Activated CD4-positive, alpha-beta memory T cell treated with anti-CD3 and anti-CD28 coated beads for 36 hours (primary cell): Measurements from ENCODE around the gene CYTH1. TPM values are rescaled to one million over a fixed set of nuclear protein-coding genes. Genes with fewer than 3 reads are reported as not detected.

Source experiments
- CTCF ChIA-PET: fragments of 350-600 bp; sonication (Branson Sonifier 250); formaldehyde crosslinking; loops from one replicate; lab custom pipeline; 2021; ENCODE audit warnings: antibody characterized with exemption, inconsistent platforms; lab: Charles Lee
- POLR2A ChIA-PET: fragments of 350-600 bp; sonication (Branson Sonifier 250); formaldehyde crosslinking; loops from one replicate; lab custom pipeline; 2021; ENCODE audit warnings: antibody characterized with exemption; lab: Charles Lee
- DNase-seq: peaks from one replicate; pipeline ENCODE4 v3.0.0-alpha.2; 2020
- H3K27ac Mint-ChIP-seq: one replicate; pipeline ENCODE4 v1.8.0; 2021; ENCODE audit warnings: mixed read lengths
- H3K27me3 Mint-ChIP-seq: one replicate; pipeline ENCODE4 v1.8.0; 2021; ENCODE audit warnings: mixed read lengths
- H3K36me3 Mint-ChIP-seq: one replicate; pipeline ENCODE4 v1.8.0; 2021; ENCODE audit warnings: mixed read lengths
- H3K4me1 Mint-ChIP-seq: one replicate; pipeline ENCODE4 v1.8.0; 2021; ENCODE audit warnings: low read depth, mixed read lengths
- H3K4me3 Mint-ChIP-seq: one replicate; pipeline ENCODE4 v1.8.0; 2021; ENCODE audit warnings: mild to moderate bottlenecking, mixed read lengths
- H3K9me3 Mint-ChIP-seq: one replicate; pipeline ENCODE4 v1.8.0; 2021; ENCODE audit warnings: mixed read lengths
- intact Hi-C: fragments of 100-400 bp; cut with micrococcal nuclease; formaldehyde crosslinking; loops from one replicate; pipeline ENCODE4 v1.15.1; 2023
- total RNA-seq, 2 experiments: library from RNA; stranded (reverse); gene quantifications; one replicate each; pipeline ENCODE4 v1.2.3, GENCODE V29; 2021

Gene CYTH1
- total RNA-seq, 2 experiments from 2014 or later: 184 to 204 TPM

- Mint-ChIP-seq H3K27me3 (no peaks in the 10 kb centered on the region), H3K9me3 (no peaks in the 10 kb centered on the region), H3K4me1 (peaks cover 89% of the 10 kb centered on the region), H3K27ac (peak overlapping the region; percentile 85), H3K4me3 (no peak overlapping the region), H3K36me3 (peaks cover 1% of the 10 kb centered on the region)
- ChIA-PET CTCF (interaction anchor here (1.7 kb wide), 1 partner anchor 30 kb away, joined by 4 read pairs; no protein-coding TSS in a partner anchor), POLR2A (interaction anchor here (0.6 kb wide), 1 partner anchor 67 kb away, joined by 3 read pairs; no protein-coding TSS in a partner anchor)
- no peak for DNase-seq
- intact Hi-C loops: loop anchor here (10.0 kb wide), 1 partner anchor 270 kb away; no protein-coding TSS in a partner anchor
These were observed 67.5 kb downstream of the CYTH1 start for GRCh38 chr17:78714534-78714933.

GRCh38 chr17:78712043-78712442 lies 70.0 kb downstream of the CYTH1 start:
- peaks cover 85% of the 10 kb centered on the region for H3K4me1 Mint-ChIP-seq
- peaks cover 17% of the 10 kb centered on the region for H3K36me3 Mint-ChIP-seq
- no peak overlapping the region for H3K4me3 Mint-ChIP-seq
- no peaks in the 10 kb centered on the region for H3K27me3 Mint-ChIP-seq
- POLR2A ChIA-PET: no interaction called here
- H3K9me3 Mint-ChIP-seq: no peaks in the 10 kb centered on the region
- no peak for DNase-seq
- intact Hi-C loops: loop anchor here (10.0 kb wide), 1 partner anchor 273 kb away; no protein-coding TSS in a partner anchor
- H3K27ac Mint-ChIP-seq: peak overlapping the region; percentile 2
- CTCF ChIA-PET: interaction anchor here (0.7 to 5.1 kb wide), 2 partner anchors 27 to 35 kb away, joined by 3 to 28 read pairs; no protein-coding TSS in a partner anchor

GRCh38 chr17:78710607-78711006 lies 71.5 kb downstream of the CYTH1 start:
- Mint-ChIP-seq H3K4me3 (no peak overlapping the region), H3K4me1 (peaks cover 72% of the 10 kb centered on the region), H3K36me3 (peaks cover 21% of the 10 kb centered on the region), H3K27me3 (no peaks in the 10 kb centered on the region), H3K9me3 (no peaks in the 10 kb centered on the region), H3K27ac (peak overlapping the region; percentile 80)
- POLR2A ChIA-PET: interaction anchor here (0.8 to 2.1 kb wide), 3 partner anchors 15 to 51 kb away, joined by 3 to 11 read pairs (median 3); no protein-coding TSS in a partner anchor
- intact Hi-C loops: loop anchor here (10.0 kb wide), 1 partner anchor 274 kb away; no protein-coding TSS in a partner anchor
- DNase-seq: no peak
- CTCF ChIA-PET: interaction anchor here (1.3 to 5.1 kb wide), 9 partner anchors 7 to 89 kb away, joined by 5 to 35 read pairs (median 17); no protein-coding TSS in a partner anchor

- DNase-seq: no peak
- Mint-ChIP-seq H3K9me3 (no peaks in the 10 kb centered on the region), H3K4me3 (peak overlapping the region; percentile 8), H3K36me3 (peaks cover 24% of the 10 kb centered on the region), H3K27me3 (no peaks in the 10 kb centered on the region), H3K27ac (peak overlapping the region; percentile 80), H3K4me1 (peaks cover 70% of the 10 kb centered on the region)
- CTCF ChIA-PET: interaction anchor here (0.9 to 5.1 kb wide), 21 partner anchors 8 to 326 kb away, joined by 3 to 35 read pairs (median 7); no protein-coding TSS in a partner anchor
- POLR2A ChIA-PET: interaction anchor here (0.8 to 2.2 kb wide), 14 partner anchors 13 to 350 kb away, joined by 3 to 11 read pairs (median 3); partner anchors contain the start of gene SOCS3
- intact Hi-C loops: loop anchor here (1.0 to 10.0 kb wide), 6 partner anchors 10 to 275 kb away; no protein-coding TSS in a partner anchor
These were observed 72.3 kb downstream of the CYTH1 start for GRCh38 chr17:78709751-78710181.

- Mint-ChIP-seq H3K27me3 (no peaks in the 10 kb centered on the region), H3K27ac (peak overlapping the region; percentile 80), H3K9me3 (no peaks in the 10 kb centered on the region), H3K36me3 (peaks cover 24% of the 10 kb centered on the region), H3K4me1 (peaks cover 66% of the 10 kb centered on the region), H3K4me3 (peak overlapping the region; percentile 10)
- ChIA-PET CTCF (interaction anchor here (0.9 to 5.1 kb wide), 27 partner anchors 9 to 325 kb away, joined by 3 to 35 read pairs (median 6); no protein-coding TSS in a partner anchor), POLR2A (interaction anchor here (0.8 to 2.2 kb wide), 14 partner anchors 8 to 350 kb away, joined by 3 to 11 read pairs (median 3); partner anchors contain the start of gene SOCS3)
- DNase-seq: peak; percentile 68
- intact Hi-C loops: loop anchor here (1.0 to 10.0 kb wide), 5 partner anchors 10 to 264 kb away; no protein-coding TSS in a partner anchor
These were observed 72.9 kb downstream of the CYTH1 start for GRCh38 chr17:78709119-78709681.

- Mint-ChIP-seq H3K27me3 (no peaks in the 10 kb centered on the region), H3K27ac (peak overlapping the region; percentile 80), H3K9me3 (no peaks in the 10 kb centered on the region), H3K4me1 (peaks cover 63% of the 10 kb centered on the region), H3K4me3 (peak overlapping the region; percentile 46), H3K36me3 (peaks cover 28% of the 10 kb centered on the region)
- CTCF ChIA-PET: interaction anchor here (0.7 to 5.1 kb wide), 30 partner anchors 9 to 324 kb away, joined by 3 to 35 read pairs (median 6); no protein-coding TSS in a partner anchor
- intact Hi-C loops: loop anchor here (2.0 to 10.0 kb wide), 3 partner anchors 108 to 264 kb away; no protein-coding TSS in a partner anchor
- POLR2A ChIA-PET: interaction anchor here (1.1 to 2.2 kb wide), 9 partner anchors 9 to 77 kb away, joined by 3 to 11 read pairs (median 3); no protein-coding TSS in a partner anchor
- peak; percentile 76 for DNase-seq
These were observed 73.5 kb downstream of the CYTH1 start for GRCh38 chr17:78708510-78708973.

GRCh38 chr17:78707923-78708322 lies 74.2 kb downstream of the CYTH1 start:
- CTCF ChIA-PET: interaction anchor here (0.7 to 5.1 kb wide), 26 partner anchors 8 to 286 kb away, joined by 3 to 35 read pairs (median 4); no protein-coding TSS in a partner anchor
- POLR2A ChIA-PET: interaction anchor here (0.7 to 2.2 kb wide), 3 partner anchors 10 to 64 kb away, joined by 3 to 7 read pairs (median 4); no protein-coding TSS in a partner anchor
- peak overlapping the region; percentile 80 for H3K27ac Mint-ChIP-seq
- H3K36me3 Mint-ChIP-seq: peaks cover 30% of the 10 kb centered on the region
- no peaks in the 10 kb centered on the region for H3K27me3 Mint-ChIP-seq
- peaks cover 59% of the 10 kb centered on the region for H3K4me1 Mint-ChIP-seq
- H3K9me3 Mint-ChIP-seq: no peaks in the 10 kb centered on the region
- no peak overlapping the region for H3K4me3 Mint-ChIP-seq
- intact Hi-C loops: loop anchor here (2.0 to 10.0 kb wide), 3 partner anchors 109 to 263 kb away; no protein-coding TSS in a partner anchor
- no peak for DNase-seq

- Mint-ChIP-seq H3K27me3 (no peaks in the 10 kb centered on the region), H3K9me3 (no peaks in the 10 kb centered on the region), H3K36me3 (peaks cover 35% of the 10 kb centered on the region), H3K27ac (peak overlapping the region; percentile 45), H3K4me3 (no peak overlapping the region), H3K4me1 (peaks cover 54% of the 10 kb centered on the region)
- intact Hi-C loops: loop anchor here (10.0 kb wide), 1 partner anchor 262 kb away; no protein-coding TSS in a partner anchor
- ChIA-PET POLR2A (interaction anchor here (0.7 kb wide), 1 partner anchor 10 kb away, joined by 4 read pairs; no protein-coding TSS in a partner anchor), CTCF (interaction anchor here (1.1 to 4.2 kb wide), 9 partner anchors 8 to 285 kb away, joined by 3 to 35 read pairs (median 5); no protein-coding TSS in a partner anchor)
- DNase-seq: no peak
These were observed 75.1 kb downstream of the CYTH1 start for GRCh38 chr17:78707016-78707415.

GRCh38 chr17:78706271-78706915 lies 75.7 kb downstream of the CYTH1 start:
- POLR2A ChIA-PET: no interaction called here
- H3K27ac Mint-ChIP-seq: no peak overlapping the region
- CTCF ChIA-PET: interaction anchor here (1.1 to 4.2 kb wide), 6 partner anchors 9 to 284 kb away, joined by 4 to 35 read pairs (median 4); no protein-coding TSS in a partner anchor

GRCh38 chr17:78705071-78705470 lies 77.0 kb downstream of the CYTH1 start:
- H3K36me3 Mint-ChIP-seq: peaks cover 45% of the 10 kb centered on the region
- intact Hi-C loops: loop anchor here (10.0 kb wide), 1 partner anchor 260 kb away; no protein-coding TSS in a partner anchor

More at GRCh38 chr17:78706271-78706915, 75.7 kb downstream of the CYTH1 start:
- no peaks in the 10 kb centered on the region for H3K27me3 Mint-ChIP-seq
- peaks cover 41% of the 10 kb centered on the region for H3K36me3 Mint-ChIP-seq
- H3K9me3 Mint-ChIP-seq: no peaks in the 10 kb centered on the region
- DNase-seq: no peak
- peaks cover 48% of the 10 kb centered on the region for H3K4me1 Mint-ChIP-seq
- no peak overlapping the region for H3K4me3 Mint-ChIP-seq
- intact Hi-C loops: loop anchor here (10.0 kb wide), 1 partner anchor 262 kb away; no protein-coding TSS in a partner anchor

More at GRCh38 chr17:78705071-78705470, 77.0 kb downstream of the CYTH1 start:
- Mint-ChIP-seq H3K4me1 (peaks cover 39% of the 10 kb centered on the region), H3K9me3 (no peaks in the 10 kb centered on the region), H3K4me3 (no peak overlapping the region), H3K27me3 (no peaks in the 10 kb centered on the region), H3K27ac (peak overlapping the region; percentile 21)
- POLR2A ChIA-PET: interaction anchor here (0.8 kb wide), 1 partner anchor 22 kb away, joined by 3 read pairs; no protein-coding TSS in a partner anchor
- DNase-seq: no peak
- CTCF ChIA-PET: interaction anchor here (0.6 kb wide), 1 partner anchor 294 kb away, joined by 3 read pairs; no protein-coding TSS in a partner anchor
